HUES6 (cell line): ENCODE data around the gene SMLR1.

ENCODE experiments used
- H3K27ac ChIP-seq: 2 replicates; pipeline ENCODE4 v1.7.0; 2013; ENCODE audit warnings: low read depth, mild to moderate bottlenecking, low read length, inconsistent platforms
- H3K27me3 ChIP-seq: 2 replicates; pipeline ENCODE4 v1.6.1; 2013; ENCODE audit warnings: low read length; ENCODE audit not compliant: control insufficient read depth, insufficient read depth
- H3K36me3 ChIP-seq: 2 replicates; pipeline ENCODE4 v1.6.1; 2013; ENCODE audit warnings: low read length; ENCODE audit not compliant: control insufficient read depth, insufficient read depth
- H3K4me1 ChIP-seq: 2 replicates; pipeline ENCODE4 v1.6.1; 2013; ENCODE audit warnings: low read length; ENCODE audit not compliant: control insufficient read depth, insufficient read depth
- H3K4me3 ChIP-seq: 2 replicates; pipeline ENCODE4 v1.5.1; 2013; ENCODE audit warnings: low read depth, low read length
- H3K9ac ChIP-seq: one replicate; pipeline ENCODE4 v1.6.1; 2013; ENCODE audit warnings: mild to moderate bottlenecking, low read length
- H3K9me3 ChIP-seq: 2 replicates; pipeline ENCODE4 v1.6.1; 2013; ENCODE audit warnings: low read depth, low read length; ENCODE audit not compliant: control insufficient read depth, insufficient read depth

The SMLR1 gene

GRCh38 chr6:130873746-130874145 lies 46.5 kb downstream of the SMLR1 start:
- Histone ChIP-seq H3K4me3 (no peak overlapping the region), H3K4me1 (no peaks in the 10 kb centered on the region), H3K36me3 (peaks cover 6% of the 10 kb centered on the region), H3K27me3 (no peaks in the 10 kb centered on the region), H3K9ac (no peak overlapping the region), H3K27ac (no peak overlapping the region), H3K9me3 (no peaks in the 10 kb centered on the region)

GRCh38 chr6:130879826-130880225 lies 52.6 kb downstream of the SMLR1 start:
- H3K9ac ChIP-seq: no peak overlapping the region
- H3K27me3 ChIP-seq: no peaks in the 10 kb centered on the region

GRCh38 chr6:130882370-130882769 lies 55.2 kb downstream of the SMLR1 start:
- Histone ChIP-seq H3K27me3 (no peaks in the 10 kb centered on the region), H3K4me3 (no peak overlapping the region), H3K9me3 (no peaks in the 10 kb centered on the region), H3K4me1 (no peaks in the 10 kb centered on the region), H3K27ac (no peak overlapping the region), H3K36me3 (peaks cover 7% of the 10 kb centered on the region; the same call in 1 of the 2 replicates), H3K9ac (no peak overlapping the region)

More at GRCh38 chr6:130879826-130880225, 52.6 kb downstream of the SMLR1 start:
- H3K9me3 ChIP-seq: no peaks in the 10 kb centered on the region
- no peak overlapping the region for H3K27ac ChIP-seq
- peaks cover 7% of the 10 kb centered on the region for H3K36me3 ChIP-seq
- H3K4me3 ChIP-seq: no peak overlapping the region
- H3K4me1 ChIP-seq: no peaks in the 10 kb centered on the region

GRCh38 chr6:130885392-130886192 lies 58.4 kb downstream of the SMLR1 start:
- Histone ChIP-seq H3K27ac (no peak overlapping the region), H3K27me3 (no peaks in the 10 kb centered on the region)

More at GRCh38 chr6:130885392-130886192, 58.4 kb downstream of the SMLR1 start:
- H3K36me3 ChIP-seq: peaks cover 15% of the 10 kb centered on the region
- no peak overlapping the region for H3K9ac ChIP-seq
- no peak overlapping the region for H3K4me3 ChIP-seq
- H3K9me3 ChIP-seq: no peaks in the 10 kb centered on the region
- no peaks in the 10 kb centered on the region for H3K4me1 ChIP-seq
